Neural progenitor cell (in vitro differentiated cells): Measurements from ENCODE around the gene VN1R5.

ENCODE experiments used
- CTCF ChIP-seq: fragments of 200-600 bp; sonication (generic); IDR thresholded peaks from 2 replicates; pipeline ENCODE4 v1.5.1; 2017; ENCODE audit warnings: antibody characterized with exemption, mild to moderate bottlenecking
- EZH2 ChIP-seq: fragments of 200-600 bp; sonication (generic); IDR thresholded peaks from 2 replicates; pipeline ENCODE4 v1.6.1; 2017; ENCODE audit warnings: antibody characterized with exemption, mild to moderate bottlenecking, moderate library complexity

- TF ChIP-seq EZH2 (no peak), CTCF (no peak)
Observed at GRCh38 chr1:247293047-247293446, 37.2 kb downstream of the VN1R5 start.
